ENCODE measurements around the gene PCNX2.

GRCh38 chr1:232965912-232966217, 329.7 kb downstream of the PCNX2 start:
- TF ChIP-seq POLR2A (IDR thresholded peaks at IDR 0.05; ENCODE audit: borderline replicate concordance, extremely low read depth, insufficient read depth, insufficient read length) (no peak), EZH2 (IDR thresholded peaks at IDR 0.05) (no peak), REST (IDR thresholded peaks at IDR 0.05; ENCODE audit: low read depth) (no peak), EZH2phosphoT487 (IDR thresholded peaks at IDR 0.05; ENCODE audit: borderline replicate concordance) (no peak), SRF (IDR thresholded peaks at IDR 0.05; ENCODE audit: low read depth) (no peak), CEBPB (IDR thresholded peaks at IDR 0.05; ENCODE audit: low read depth) (no peak), MAX (IDR thresholded peaks at IDR 0.05) (no peak), ZNF274 (IDR thresholded peaks at IDR 0.05; ENCODE audit: low read depth, low read length) (no peak), ATF3 (IDR thresholded peaks at IDR 0.05) (no peak), SIN3A (IDR thresholded peaks at IDR 0.05; ENCODE audit: low read depth) (no peak), POLR2AphosphoS5 (IDR thresholded peaks at IDR 0.05; ENCODE audit: low read depth, low read length) (no peak), TCF7L2 (IDR thresholded peaks at IDR 0.05; ENCODE audit: borderline replicate concordance, extremely low read depth, insufficient read depth, insufficient read length) (no peak)
- TF ChIP-seq, protein P1, sequence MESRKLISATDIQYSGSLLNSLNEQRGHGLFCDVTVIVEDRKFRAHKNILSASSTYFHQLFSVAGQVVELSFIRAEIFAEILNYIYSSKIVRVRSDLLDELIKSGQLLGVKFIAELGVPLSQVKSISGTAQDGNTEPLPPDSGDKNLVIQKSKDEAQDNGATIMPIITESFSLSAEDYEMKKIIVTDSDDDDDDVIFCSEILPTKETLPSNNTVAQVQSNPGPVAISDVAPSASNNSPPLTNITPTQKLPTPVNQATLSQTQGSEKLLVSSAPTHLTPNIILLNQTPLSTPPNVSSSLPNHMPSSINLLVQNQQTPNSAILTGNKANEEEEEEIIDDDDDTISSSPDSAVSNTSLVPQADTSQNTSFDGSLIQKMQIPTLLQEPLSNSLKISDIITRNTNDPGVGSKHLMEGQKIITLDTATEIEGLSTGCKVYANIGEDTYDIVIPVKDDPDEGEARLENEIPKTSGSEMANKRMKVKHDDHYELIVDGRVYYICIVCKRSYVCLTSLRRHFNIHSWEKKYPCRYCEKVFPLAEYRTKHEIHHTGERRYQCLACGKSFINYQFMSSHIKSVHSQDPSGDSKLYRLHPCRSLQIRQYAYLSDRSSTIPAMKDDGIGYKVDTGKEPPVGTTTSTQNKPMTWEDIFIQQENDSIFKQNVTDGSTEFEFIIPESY (IDR thresholded peaks at IDR 0.05; ENCODE audit: extremely low read depth, insufficient replicate concordance, low read length), result no peak
- TF ChIP-seq, protein P2, sequence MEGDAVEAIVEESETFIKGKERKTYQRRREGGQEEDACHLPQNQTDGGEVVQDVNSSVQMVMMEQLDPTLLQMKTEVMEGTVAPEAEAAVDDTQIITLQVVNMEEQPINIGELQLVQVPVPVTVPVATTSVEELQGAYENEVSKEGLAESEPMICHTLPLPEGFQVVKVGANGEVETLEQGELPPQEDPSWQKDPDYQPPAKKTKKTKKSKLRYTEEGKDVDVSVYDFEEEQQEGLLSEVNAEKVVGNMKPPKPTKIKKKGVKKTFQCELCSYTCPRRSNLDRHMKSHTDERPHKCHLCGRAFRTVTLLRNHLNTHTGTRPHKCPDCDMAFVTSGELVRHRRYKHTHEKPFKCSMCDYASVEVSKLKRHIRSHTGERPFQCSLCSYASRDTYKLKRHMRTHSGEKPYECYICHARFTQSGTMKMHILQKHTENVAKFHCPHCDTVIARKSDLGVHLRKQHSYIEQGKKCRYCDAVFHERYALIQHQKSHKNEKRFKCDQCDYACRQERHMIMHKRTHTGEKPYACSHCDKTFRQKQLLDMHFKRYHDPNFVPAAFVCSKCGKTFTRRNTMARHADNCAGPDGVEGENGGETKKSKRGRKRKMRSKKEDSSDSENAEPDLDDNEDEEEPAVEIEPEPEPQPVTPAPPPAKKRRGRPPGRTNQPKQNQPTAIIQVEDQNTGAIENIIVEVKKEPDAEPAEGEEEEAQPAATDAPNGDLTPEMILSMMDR (IDR thresholded peaks at IDR 0.05 in 2 of 3, conservative IDR thresholded peaks at IDR 0.05 in 1 of 3; ENCODE audit: borderline replicate concordance in 1 of 3, insufficient read depth in 1 of 3, low read depth in 2 of 3, low read length in 2 of 3), result no peak

Data from HCT116 (cell line).